SK-N-SH treated with all-trans-retinoic acid at 6 μM for 48 hours (cell line): ENCODE measurements around the gene KIF14.

ENCODE experiments used
- ATAC-seq: fragments of 200-7000 bp; cut with Tn5 transposase; 3 replicates; pipeline ENCODE4 v1.9.1; 2020; ENCODE audit warnings: mild to moderate bottlenecking, moderate library complexity
- ARNTL ChIP-seq: fragments of 450-650 bp; formaldehyde crosslinking; IDR thresholded peaks from 2 replicates; pipeline ENCODE4 v1.5.0; 2020; ENCODE audit warnings: low read depth, mild to moderate bottlenecking, moderate library complexity, borderline replicate concordance
- BACH2 ChIP-seq: fragments of 250-450 bp; sonication (Bioruptor Pico); IDR thresholded peaks from 2 replicates; pipeline ENCODE4 v1.9.0; 2021; ENCODE audit warnings: mild to moderate bottlenecking, borderline replicate concordance
- CSDC2 ChIP-seq: fragments of 250-450 bp; sonication (Bioruptor Pico); IDR thresholded peaks from 2 replicates; pipeline ENCODE4 v1.5.0; 2020; ENCODE audit warnings: mild to moderate bottlenecking, moderate library complexity
- ESRRG ChIP-seq: fragments of 250-450 bp; sonication (Bioruptor Pico); IDR thresholded peaks from 2 replicates; pipeline ENCODE4 v1.6.1; 2021; ENCODE audit warnings: mild to moderate bottlenecking
- GLIS3 ChIP-seq: fragments of 250-450 bp; sonication (Bioruptor Pico); IDR thresholded peaks from 2 replicates; pipeline ENCODE4 v1.5.0; 2020; ENCODE audit warnings: mild to moderate bottlenecking, moderate library complexity
- ISL1 ChIP-seq: fragments of 250-450 bp; sonication (Bioruptor Pico); IDR thresholded peaks from 2 replicates; pipeline ENCODE4 v2.1.2; 2022; ENCODE audit warnings: mild to moderate bottlenecking, moderate library complexity
- OSR1 ChIP-seq: fragments of 250-450 bp; sonication (Bioruptor Pico); IDR thresholded peaks from 2 replicates; pipeline ENCODE4 v1.8.0; 2022; ENCODE audit warnings: moderate library complexity, mild to moderate bottlenecking, inconsistent platforms
- POU6F1 ChIP-seq: fragments of 250-450 bp; sonication (Bioruptor Pico); IDR thresholded peaks from 2 replicates; pipeline ENCODE4 v1.8.0; 2021; ENCODE audit warnings: low read depth, mild to moderate bottlenecking, moderate library complexity, borderline replicate concordance
- PPARA ChIP-seq: fragments of 250-450 bp; sonication (Bioruptor Pico); IDR thresholded peaks from 2 replicates; pipeline ENCODE4 v1.5.0; 2020; ENCODE audit warnings: mild to moderate bottlenecking, borderline replicate concordance
- RARB ChIP-seq: fragments of 250-450 bp; sonication (Bioruptor Pico); IDR thresholded peaks from 2 replicates; pipeline ENCODE4 v1.8.0; 2021; ENCODE audit warnings: mild to moderate bottlenecking, moderate library complexity
- SNAI2 ChIP-seq: fragments of 250-450 bp; sonication (Bioruptor Pico); IDR thresholded peaks from 2 replicates; pipeline ENCODE4 v1.5.0; 2020; ENCODE audit warnings: mild to moderate bottlenecking, moderate library complexity
- TCF4 ChIP-seq: fragments of 250-450 bp; sonication (Bioruptor Pico); IDR thresholded peaks from 2 replicates; pipeline ENCODE4 v1.8.0; 2021; ENCODE audit warnings: mild to moderate bottlenecking, moderate library complexity, borderline replicate concordance
- ZC3H10 ChIP-seq: fragments of 250-450 bp; sonication (Bioruptor Pico); IDR thresholded peaks from 2 replicates; pipeline ENCODE4 v1.5.1; 2021; ENCODE audit warnings: mild to moderate bottlenecking, moderate library complexity
- ZFP3 ChIP-seq: fragments of 250-450 bp; sonication (Bioruptor Pico); IDR thresholded peaks from 2 replicates; pipeline ENCODE4 v1.5.0; 2020; ENCODE audit warnings: mild to moderate bottlenecking, moderate library complexity
- ZFP30 ChIP-seq: fragments of 450-650 bp; formaldehyde crosslinking; IDR thresholded peaks from 2 replicates; pipeline ENCODE4 v1.5.0; 2022; ENCODE audit warnings: mild to moderate bottlenecking, moderate library complexity
- ZNF70 ChIP-seq: fragments of 450-650 bp; formaldehyde crosslinking; IDR thresholded peaks from 2 replicates; pipeline ENCODE4 v1.5.0; 2020; ENCODE audit warnings: mild to moderate bottlenecking, moderate library complexity
- ZNF8 ChIP-seq: fragments of 450-650 bp; formaldehyde crosslinking; IDR thresholded peaks from 2 replicates; pipeline ENCODE4 v1.5.0; 2020; ENCODE audit warnings: mild to moderate bottlenecking, moderate library complexity
- TF ChIP-seq, protein P1 (sequence below): fragments of 250-450 bp; sonication (Bioruptor Pico); IDR thresholded peaks from 2 replicates; pipeline ENCODE4 v1.5.1; 2020; ENCODE audit warnings: low read depth, mild to moderate bottlenecking, moderate library complexity
- TF ChIP-seq, protein P2 (sequence below): fragments of 250-450 bp; sonication (Bioruptor Pico); IDR thresholded peaks from 2 replicates; pipeline ENCODE4 v1.5.0; 2020; ENCODE audit warnings: mild to moderate bottlenecking, moderate library complexity
- TF ChIP-seq, protein P3 (sequence below): fragments of 250-450 bp; sonication (Bioruptor Pico); IDR thresholded peaks from 2 replicates; pipeline ENCODE4 v1.8.0; 2020; ENCODE audit warnings: mild to moderate bottlenecking, moderate library complexity, borderline replicate concordance
- TF ChIP-seq, protein P4 (sequence below): fragments of 250-450 bp; sonication (Bioruptor Pico); IDR thresholded peaks from 2 replicates; pipeline ENCODE4 v1.5.1; 2021; ENCODE audit warnings: mild to moderate bottlenecking, moderate library complexity

The KIF14 gene

DNA sequence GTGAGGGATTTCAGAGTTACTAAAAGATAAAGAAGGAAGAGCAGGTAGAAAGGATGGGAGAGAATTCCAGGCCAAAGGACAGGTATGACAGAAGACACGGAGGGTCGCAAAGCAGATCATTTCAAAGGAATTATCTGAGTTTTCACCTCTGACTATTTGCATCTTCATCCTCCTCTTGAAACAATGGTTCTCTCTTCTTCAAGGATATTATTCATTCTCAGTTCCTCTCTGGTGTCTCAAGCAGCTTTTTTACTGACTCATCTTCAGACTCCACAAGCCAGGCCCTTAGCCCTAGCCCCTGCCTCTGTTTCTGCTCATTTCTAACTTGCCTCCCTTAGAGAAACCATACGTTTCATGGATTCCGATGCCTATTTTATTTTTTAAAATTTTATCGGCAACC lies 34.1 kb upstream of the KIF14 start:
- TF ChIP-seq, protein P1, sequence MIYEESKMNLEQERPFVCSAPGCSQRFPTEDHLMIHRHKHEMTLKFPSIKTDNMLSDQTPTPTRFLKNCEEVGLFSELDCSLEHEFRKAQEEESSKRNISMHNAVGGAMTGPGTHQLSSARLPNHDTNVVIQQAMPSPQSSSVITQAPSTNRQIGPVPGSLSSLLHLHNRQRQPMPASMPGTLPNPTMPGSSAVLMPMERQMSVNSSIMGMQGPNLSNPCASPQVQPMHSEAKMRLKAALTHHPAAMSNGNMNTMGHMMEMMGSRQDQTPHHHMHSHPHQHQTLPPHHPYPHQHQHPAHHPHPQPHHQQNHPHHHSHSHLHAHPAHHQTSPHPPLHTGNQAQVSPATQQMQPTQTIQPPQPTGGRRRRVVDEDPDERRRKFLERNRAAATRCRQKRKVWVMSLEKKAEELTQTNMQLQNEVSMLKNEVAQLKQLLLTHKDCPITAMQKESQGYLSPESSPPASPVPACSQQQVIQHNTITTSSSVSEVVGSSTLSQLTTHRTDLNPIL, result no peak
- TF ChIP-seq ZC3H10 (CRISPR knock-in tag) (no peak), ESRRG (CRISPR knock-in tag) (no peak), PPARA (CRISPR knock-in tag) (no peak), GLIS3 (no peak), ZNF70 (CRISPR knock-in tag) (no peak), ARNTL (CRISPR knock-in tag) (no peak), POU6F1 (CRISPR knock-in tag) (no peak), RARB (CRISPR knock-in tag) (no peak), BACH2 (CRISPR knock-in tag) (no peak), ZFP3 (CRISPR knock-in tag) (no peak), TCF4 (CRISPR knock-in tag) (no peak), ISL1 (no peak), SNAI2 (CRISPR knock-in tag) (no peak), ZNF8 (no peak), ZFP30 (CRISPR knock-in tag) (no peak), CSDC2 (CRISPR knock-in tag) (no peak)
- TF ChIP-seq, protein P2, sequence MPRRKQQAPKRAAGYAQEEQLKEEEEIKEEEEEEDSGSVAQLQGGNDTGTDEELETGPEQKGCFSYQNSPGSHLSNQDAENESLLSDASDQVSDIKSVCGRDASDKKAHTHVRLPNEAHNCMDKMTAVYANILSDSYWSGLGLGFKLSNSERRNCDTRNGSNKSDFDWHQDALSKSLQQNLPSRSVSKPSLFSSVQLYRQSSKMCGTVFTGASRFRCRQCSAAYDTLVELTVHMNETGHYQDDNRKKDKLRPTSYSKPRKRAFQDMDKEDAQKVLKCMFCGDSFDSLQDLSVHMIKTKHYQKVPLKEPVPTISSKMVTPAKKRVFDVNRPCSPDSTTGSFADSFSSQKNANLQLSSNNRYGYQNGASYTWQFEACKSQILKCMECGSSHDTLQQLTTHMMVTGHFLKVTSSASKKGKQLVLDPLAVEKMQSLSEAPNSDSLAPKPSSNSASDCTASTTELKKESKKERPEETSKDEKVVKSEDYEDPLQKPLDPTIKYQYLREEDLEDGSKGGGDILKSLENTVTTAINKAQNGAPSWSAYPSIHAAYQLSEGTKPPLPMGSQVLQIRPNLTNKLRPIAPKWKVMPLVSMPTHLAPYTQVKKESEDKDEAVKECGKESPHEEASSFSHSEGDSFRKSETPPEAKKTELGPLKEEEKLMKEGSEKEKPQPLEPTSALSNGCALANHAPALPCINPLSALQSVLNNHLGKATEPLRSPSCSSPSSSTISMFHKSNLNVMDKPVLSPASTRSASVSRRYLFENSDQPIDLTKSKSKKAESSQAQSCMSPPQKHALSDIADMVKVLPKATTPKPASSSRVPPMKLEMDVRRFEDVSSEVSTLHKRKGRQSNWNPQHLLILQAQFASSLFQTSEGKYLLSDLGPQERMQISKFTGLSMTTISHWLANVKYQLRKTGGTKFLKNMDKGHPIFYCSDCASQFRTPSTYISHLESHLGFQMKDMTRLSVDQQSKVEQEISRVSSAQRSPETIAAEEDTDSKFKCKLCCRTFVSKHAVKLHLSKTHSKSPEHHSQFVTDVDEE, result no peak
- TF ChIP-seq, protein P3, sequence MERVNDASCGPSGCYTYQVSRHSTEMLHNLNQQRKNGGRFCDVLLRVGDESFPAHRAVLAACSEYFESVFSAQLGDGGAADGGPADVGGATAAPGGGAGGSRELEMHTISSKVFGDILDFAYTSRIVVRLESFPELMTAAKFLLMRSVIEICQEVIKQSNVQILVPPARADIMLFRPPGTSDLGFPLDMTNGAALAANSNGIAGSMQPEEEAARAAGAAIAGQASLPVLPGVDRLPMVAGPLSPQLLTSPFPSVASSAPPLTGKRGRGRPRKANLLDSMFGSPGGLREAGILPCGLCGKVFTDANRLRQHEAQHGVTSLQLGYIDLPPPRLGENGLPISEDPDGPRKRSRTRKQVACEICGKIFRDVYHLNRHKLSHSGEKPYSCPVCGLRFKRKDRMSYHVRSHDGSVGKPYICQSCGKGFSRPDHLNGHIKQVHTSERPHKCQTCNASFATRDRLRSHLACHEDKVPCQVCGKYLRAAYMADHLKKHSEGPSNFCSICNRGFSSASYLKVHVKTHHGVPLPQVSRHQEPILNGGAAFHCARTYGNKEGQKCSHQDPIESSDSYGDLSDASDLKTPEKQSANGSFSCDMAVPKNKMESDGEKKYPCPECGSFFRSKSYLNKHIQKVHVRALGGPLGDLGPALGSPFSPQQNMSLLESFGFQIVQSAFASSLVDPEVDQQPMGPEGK (CRISPR knock-in tag), result no peak
- ATAC-seq, result no peak

DNA sequence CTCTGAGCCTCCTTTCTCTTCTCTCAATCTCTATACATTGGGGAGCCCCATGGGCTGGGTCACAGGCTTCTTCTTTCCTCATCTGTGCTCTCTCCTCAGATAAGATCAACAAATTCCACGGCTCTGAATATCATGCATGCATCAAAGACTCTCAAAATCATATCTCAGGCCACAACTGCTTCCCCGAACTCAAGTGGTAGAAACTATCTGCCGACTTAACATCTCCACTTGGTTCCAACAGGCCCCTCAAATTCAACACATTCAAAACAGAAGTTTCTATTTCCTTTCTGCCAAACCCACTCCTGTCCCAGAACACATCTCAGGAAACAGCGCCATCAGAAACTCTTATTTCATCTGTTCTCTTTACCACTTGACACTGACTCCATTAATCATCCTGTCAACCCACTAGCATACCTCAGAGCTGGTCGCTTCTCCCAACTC lies 32.5 kb upstream of the KIF14 start:
- TF ChIP-seq BACH2 (CRISPR knock-in tag) (no peak), ZNF8 (no peak), ZNF70 (CRISPR knock-in tag) (no peak), TCF4 (CRISPR knock-in tag) (no peak), OSR1 (CRISPR knock-in tag) (no peak), GLIS3 (no peak), POU6F1 (CRISPR knock-in tag) (no peak), CSDC2 (CRISPR knock-in tag) (no peak)
- TF ChIP-seq, protein P4, sequence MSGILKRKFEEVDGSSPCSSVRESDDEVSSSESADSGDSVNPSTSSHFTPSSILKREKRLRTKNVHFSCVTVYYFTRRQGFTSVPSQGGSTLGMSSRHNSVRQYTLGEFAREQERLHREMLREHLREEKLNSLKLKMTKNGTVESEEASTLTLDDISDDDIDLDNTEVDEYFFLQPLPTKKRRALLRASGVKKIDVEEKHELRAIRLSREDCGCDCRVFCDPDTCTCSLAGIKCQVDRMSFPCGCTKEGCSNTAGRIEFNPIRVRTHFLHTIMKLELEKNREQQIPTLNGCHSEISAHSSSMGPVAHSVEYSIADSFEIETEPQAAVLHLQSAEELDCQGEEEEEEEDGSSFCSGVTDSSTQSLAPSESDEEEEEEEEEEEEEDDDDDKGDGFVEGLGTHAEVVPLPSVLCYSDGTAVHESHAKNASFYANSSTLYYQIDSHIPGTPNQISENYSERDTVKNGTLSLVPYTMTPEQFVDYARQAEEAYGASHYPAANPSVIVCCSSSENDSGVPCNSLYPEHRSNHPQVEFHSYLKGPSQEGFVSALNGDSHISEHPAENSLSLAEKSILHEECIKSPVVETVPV (CRISPR knock-in tag), result no peak
- TF ChIP-seq, protein P3 (CRISPR knock-in tag), result no peak
- TF ChIP-seq, protein P1, result no peak

More for the DNA sequence above, 32.5 kb upstream of the KIF14 start:
- no peak for ATAC-seq
